Stimulated activated CD4-positive, alpha-beta T cell treated with anti-CD3 and anti-CD28 coated beads, Interleukin-15, amount 100 ng/mL, for 48 hours (primary cell): ENCODE data around the gene SPRR2B.
"Not testable (repeated sequence)": the region's sequence is repeated elsewhere in the genome, so short reads cannot be mapped to it uniquely, and the experiment has no call there.

Experiments used
- DNase-seq, 2 donors: peaks; one replicate each; pipeline ENCODE4 v3.0.0-alpha.2; 2020; ENCODE audit warnings: low read depth in 2 of 2

The SPRR2B gene

GRCh38 chr1:153032677-153033308 lies 38.6 kb downstream of the SPRR2B start:
- no peak for DNase-seq

- DNase-seq: no peak
Observed at GRCh38 chr1:153032073-153032472, 39.3 kb downstream of the SPRR2B start.

- no peak for DNase-seq
Observed at GRCh38 chr1:153030895-153031294, 40.5 kb downstream of the SPRR2B start, which contains the start of gene SPRR1B. Gene SPRR1B, plus strand, starts transcription at chr1:153031203. Its CDS starts 1,143 bp downstream, at chr1:153032346.

DNA sequence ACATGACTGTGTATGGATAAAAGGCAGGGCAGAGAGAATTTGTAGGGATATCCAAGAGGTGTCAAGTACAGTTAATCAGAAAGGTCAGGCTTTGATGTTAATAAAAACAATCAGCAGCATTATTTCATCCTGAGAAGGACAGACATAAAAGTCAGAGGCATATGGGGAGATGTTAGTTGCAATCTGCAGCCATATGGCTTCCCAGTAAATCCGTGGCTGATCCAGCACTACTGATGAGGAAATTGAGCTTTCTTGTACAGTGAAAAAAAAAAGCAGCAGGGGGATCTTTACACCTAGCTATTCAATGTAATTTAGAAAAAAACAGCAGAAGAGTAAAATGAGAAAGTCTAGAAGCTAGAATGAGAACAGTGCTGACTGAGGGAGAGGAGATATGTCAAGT lies 42.6 kb downstream of the SPRR2B start:
- no peak for DNase-seq

GRCh38 chr1:153025797-153026196 lies 45.6 kb downstream of the SPRR2B start:
- DNase-seq: no peak

- DNase-seq: no peak
Observed at GRCh38 chr1:153024413-153024812, 47.0 kb downstream of the SPRR2B start.

DNA sequence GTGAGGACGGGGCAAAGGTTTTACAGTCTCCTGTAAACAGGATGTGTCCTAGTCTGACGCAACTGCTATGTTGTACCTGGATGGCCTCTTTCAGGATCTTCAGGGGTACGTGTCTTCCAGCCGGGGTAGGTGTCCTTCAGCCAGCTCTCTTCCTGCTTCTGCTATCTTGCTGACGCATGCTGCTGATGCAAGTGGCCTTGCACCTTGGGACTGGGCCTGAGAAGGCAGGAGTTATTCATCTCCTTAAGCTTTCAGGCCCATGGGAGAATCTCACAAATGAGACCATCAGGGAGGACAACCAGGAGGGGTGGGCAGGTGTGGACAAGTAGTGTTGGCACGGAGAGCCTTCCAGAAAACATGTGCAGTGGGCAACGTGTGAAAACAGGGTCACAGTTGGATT lies 48.3 kb downstream of the SPRR2B start:
- DNase-seq: no peak

DNA sequence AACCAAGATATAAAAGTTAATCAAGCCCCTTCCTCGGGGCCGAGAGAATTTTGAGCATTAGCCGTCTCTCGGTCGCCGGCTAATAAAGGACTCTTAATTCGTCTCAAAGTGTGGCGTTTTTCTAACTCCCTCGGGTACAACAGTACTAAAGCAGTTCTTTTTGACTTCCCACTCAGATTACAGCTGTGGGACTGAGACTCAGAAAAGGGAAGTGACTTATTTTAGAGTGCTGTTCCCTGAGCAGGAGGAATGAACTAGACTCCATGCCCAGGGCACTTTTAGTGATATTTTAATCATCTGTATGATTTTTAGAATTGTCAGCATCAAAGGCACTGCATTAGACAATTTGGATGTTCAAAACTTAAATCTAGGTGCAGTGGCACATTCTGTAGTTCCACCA lies 49.1 kb downstream of the SPRR2B start:
- DNase-seq: not testable (repeated sequence)

DNA sequence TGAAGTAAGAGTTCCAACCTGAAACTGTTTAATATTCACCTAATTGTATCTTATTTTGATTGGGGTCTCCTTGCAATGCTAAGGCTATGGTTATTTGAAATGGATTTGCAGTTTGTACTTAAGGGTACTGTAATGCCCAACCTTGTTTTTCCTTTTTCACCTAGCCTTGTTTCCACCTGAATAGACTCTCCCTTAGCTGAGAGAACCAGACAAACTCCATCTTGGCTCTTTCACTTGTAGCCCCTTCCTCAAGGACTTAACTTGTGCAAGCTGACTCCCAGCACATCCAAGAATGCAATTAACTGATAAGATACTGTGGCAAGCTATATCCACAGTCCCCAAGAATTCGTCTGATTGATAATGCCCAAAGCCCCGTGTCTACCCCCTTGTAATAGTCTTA lies 49.6 kb downstream of the SPRR2B start:
- not testable (repeated sequence) for DNase-seq
